ENCODE measurements around the gene VASH2.
"Not testable (repeated sequence)": the region's sequence is repeated elsewhere in the genome, so short reads cannot be mapped to it uniquely, and the experiment has no call there.

Gene VASH2

DNA sequence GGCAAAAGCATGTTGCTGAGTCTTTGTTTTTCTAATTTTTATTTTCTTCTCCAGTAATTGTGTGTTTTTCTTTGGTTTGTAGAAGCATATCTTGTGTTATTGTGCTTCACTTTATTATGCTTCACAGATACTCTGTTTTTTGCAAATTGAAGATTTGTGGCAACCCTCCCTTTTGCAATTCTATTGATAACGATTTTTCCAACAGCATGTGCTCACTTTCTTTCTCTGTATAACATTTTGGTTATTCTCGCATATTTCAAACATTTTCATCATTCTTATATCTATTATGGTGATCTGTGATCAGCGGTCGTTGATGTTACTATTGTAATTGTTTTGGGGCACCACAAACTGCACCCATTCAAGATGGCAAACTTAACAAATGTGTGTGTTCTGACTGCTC lies 69.1 kb downstream of the VASH2 start:
- peaks cover 7% of the 10 kb centered on the region for H3K79me2 ChIP-seq (ENCODE audit: insufficient read depth, low read length)
- no peaks in the 10 kb centered on the region for H3F3A ChIP-seq (ENCODE audit: insufficient read depth)
- no peaks in the 10 kb centered on the region for H3K9me2 ChIP-seq (replicated peaks; ENCODE audit: insufficient read depth, low read length)
- H3K27me3 ChIP-seq (ENCODE audit: low read length): no peaks in the 10 kb centered on the region
- H3K27ac ChIP-seq (ENCODE audit: low read depth, low read length): no peak overlapping the region
- H3K9ac ChIP-seq (ENCODE audit: low read length): no peak overlapping the region
- H4K20me1 ChIP-seq (ENCODE audit: low read depth, low read length): no peaks in the 10 kb centered on the region
- no peak overlapping the region for H3K4me2 ChIP-seq (ENCODE audit: low read depth, low read length, poor library complexity, severe bottlenecking)
- H3K36me3 ChIP-seq (ENCODE audit: low read length): no peaks in the 10 kb centered on the region
- TF ChIP-seq, protein P1, sequence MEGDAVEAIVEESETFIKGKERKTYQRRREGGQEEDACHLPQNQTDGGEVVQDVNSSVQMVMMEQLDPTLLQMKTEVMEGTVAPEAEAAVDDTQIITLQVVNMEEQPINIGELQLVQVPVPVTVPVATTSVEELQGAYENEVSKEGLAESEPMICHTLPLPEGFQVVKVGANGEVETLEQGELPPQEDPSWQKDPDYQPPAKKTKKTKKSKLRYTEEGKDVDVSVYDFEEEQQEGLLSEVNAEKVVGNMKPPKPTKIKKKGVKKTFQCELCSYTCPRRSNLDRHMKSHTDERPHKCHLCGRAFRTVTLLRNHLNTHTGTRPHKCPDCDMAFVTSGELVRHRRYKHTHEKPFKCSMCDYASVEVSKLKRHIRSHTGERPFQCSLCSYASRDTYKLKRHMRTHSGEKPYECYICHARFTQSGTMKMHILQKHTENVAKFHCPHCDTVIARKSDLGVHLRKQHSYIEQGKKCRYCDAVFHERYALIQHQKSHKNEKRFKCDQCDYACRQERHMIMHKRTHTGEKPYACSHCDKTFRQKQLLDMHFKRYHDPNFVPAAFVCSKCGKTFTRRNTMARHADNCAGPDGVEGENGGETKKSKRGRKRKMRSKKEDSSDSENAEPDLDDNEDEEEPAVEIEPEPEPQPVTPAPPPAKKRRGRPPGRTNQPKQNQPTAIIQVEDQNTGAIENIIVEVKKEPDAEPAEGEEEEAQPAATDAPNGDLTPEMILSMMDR (IDR thresholded peaks at IDR 0.05; ENCODE audit: insufficient read depth, low read length, poor library complexity, severe bottlenecking): no peak
- TF ChIP-seq EZH2phosphoT487 (conservative IDR thresholded peaks at IDR 0.05; ENCODE audit: low read length): no peak
- no peak overlapping the region for H2AFZ ChIP-seq (ENCODE audit: low read depth, low read length, severe bottlenecking)
- no peaks in the 10 kb centered on the region for H3K9me3 ChIP-seq (ENCODE audit: insufficient read depth, low read length)
- H3K4me3 ChIP-seq (ENCODE audit: insufficient read depth, low read length, poor library complexity, severe bottlenecking): no peak overlapping the region

DNA sequence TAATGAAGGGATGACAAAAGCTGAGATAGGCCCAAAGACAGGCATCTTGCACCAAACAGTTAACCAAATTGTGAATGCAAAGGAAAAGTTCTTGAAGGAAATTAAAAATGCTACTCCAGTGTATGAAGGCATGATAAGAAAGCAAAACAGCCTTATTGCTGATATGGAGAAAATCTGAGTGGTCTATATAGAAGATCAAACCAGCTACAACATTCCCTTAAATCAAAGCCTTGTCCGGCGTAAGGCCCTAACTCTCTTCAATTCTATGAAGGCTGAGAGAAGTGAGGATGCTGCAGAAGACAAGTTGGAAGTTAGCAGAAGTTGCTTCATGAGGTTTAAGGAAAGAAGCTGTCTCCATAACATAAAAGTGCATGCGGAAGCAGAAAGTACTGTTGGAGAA lies 69.7 kb downstream of the VASH2 start:
- Histone ChIP-seq H2AFZ (ENCODE audit: low read depth, low read length, severe bottlenecking) (no peak overlapping the region), H3K9ac (ENCODE audit: low read length) (no peak overlapping the region), H3F3A (ENCODE audit: insufficient read depth) (no peaks in the 10 kb centered on the region), H3K9me3 (ENCODE audit: insufficient read depth, low read length) (no peaks in the 10 kb centered on the region), H3K27me3 (ENCODE audit: low read length) (no peaks in the 10 kb centered on the region), H4K20me1 (ENCODE audit: low read depth, low read length) (no peaks in the 10 kb centered on the region), H3K4me2 (ENCODE audit: low read depth, low read length, poor library complexity, severe bottlenecking) (no peak overlapping the region), H3K79me2 (ENCODE audit: insufficient read depth, low read length) (peaks cover 2% of the 10 kb centered on the region), H3K4me3 (ENCODE audit: insufficient read depth, low read length, poor library complexity, severe bottlenecking) (no peak overlapping the region), H3K27ac (ENCODE audit: low read depth, low read length) (no peak overlapping the region), H3K36me3 (ENCODE audit: low read length) (no peaks in the 10 kb centered on the region), H3K9me2 (replicated peaks; ENCODE audit: insufficient read depth, low read length) (no peaks in the 10 kb centered on the region)
- TF ChIP-seq, protein P1 (IDR thresholded peaks at IDR 0.05; ENCODE audit: insufficient read depth, low read length, poor library complexity, severe bottlenecking): no peak
- no peak for TF ChIP-seq EZH2phosphoT487 (conservative IDR thresholded peaks at IDR 0.05; ENCODE audit: low read length)

DNA sequence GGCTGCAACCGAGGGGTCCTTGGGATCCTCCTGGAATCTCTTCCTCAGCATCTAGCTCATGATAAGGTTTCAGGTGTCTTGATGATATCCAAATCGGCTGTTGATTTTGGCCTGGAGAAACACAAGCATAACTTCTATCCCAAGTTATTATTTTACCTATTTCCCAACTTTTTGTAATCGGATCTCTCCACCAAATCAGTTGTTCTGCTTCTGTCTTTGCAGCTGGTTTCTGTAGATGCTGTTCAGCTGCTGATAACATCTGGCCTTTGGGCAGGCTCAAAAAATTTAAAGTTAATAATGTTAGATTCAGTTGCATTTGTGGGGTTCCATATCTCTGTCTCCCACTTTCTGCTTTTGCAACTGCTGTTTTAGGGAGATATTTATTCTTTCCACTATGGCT lies 76.7 kb downstream of the VASH2 start:
- not testable (repeated sequence) for H3K9me2 ChIP-seq (replicated peaks; ENCODE audit: insufficient read depth, low read length); H3K4me2 ChIP-seq (ENCODE audit: low read depth, low read length, poor library complexity, severe bottlenecking); H3K9ac ChIP-seq (ENCODE audit: low read length); H3K27ac ChIP-seq (ENCODE audit: low read depth, low read length); H3K79me2 ChIP-seq (ENCODE audit: insufficient read depth, low read length); H3F3A ChIP-seq (ENCODE audit: insufficient read depth); H3K36me3 ChIP-seq (ENCODE audit: low read length); H3K27me3 ChIP-seq (ENCODE audit: low read length); H2AFZ ChIP-seq (ENCODE audit: low read depth, low read length, severe bottlenecking); H4K20me1 ChIP-seq (ENCODE audit: low read depth, low read length); H3K4me3 ChIP-seq (ENCODE audit: insufficient read depth, low read length, poor library complexity, severe bottlenecking); H3K9me3 ChIP-seq (ENCODE audit: insufficient read depth, low read length)

- TF ChIP-seq, protein P1 (IDR thresholded peaks at IDR 0.05; ENCODE audit: insufficient read depth, low read length, poor library complexity, severe bottlenecking): no peak
- no peak for TF ChIP-seq EZH2phosphoT487 (conservative IDR thresholded peaks at IDR 0.05; ENCODE audit: low read length)
- H3K9me2 ChIP-seq (replicated peaks; ENCODE audit: insufficient read depth, low read length): no peaks in the 10 kb centered on the region
- no peaks in the 10 kb centered on the region for H3K9me3 ChIP-seq (ENCODE audit: insufficient read depth, low read length)
- H2AFZ ChIP-seq (ENCODE audit: low read depth, low read length, severe bottlenecking): no peak overlapping the region
- no peaks in the 10 kb centered on the region for H3K36me3 ChIP-seq (ENCODE audit: low read length)
- H3K79me2 ChIP-seq (ENCODE audit: insufficient read depth, low read length): no peaks in the 10 kb centered on the region
- H3F3A ChIP-seq (ENCODE audit: insufficient read depth): no peaks in the 10 kb centered on the region
- no peak overlapping the region for H3K4me2 ChIP-seq (ENCODE audit: low read depth, low read length, poor library complexity, severe bottlenecking)
- no peak overlapping the region for H3K27ac ChIP-seq (ENCODE audit: low read depth, low read length)
- H3K9ac ChIP-seq (ENCODE audit: low read length): no peak overlapping the region
- H3K27me3 ChIP-seq (ENCODE audit: low read length): no peaks in the 10 kb centered on the region
- H4K20me1 ChIP-seq (ENCODE audit: low read depth, low read length): no peaks in the 10 kb centered on the region
- H3K4me3 ChIP-seq (ENCODE audit: insufficient read depth, low read length, poor library complexity, severe bottlenecking): no peak overlapping the region
Observed at GRCh38 chr1:213032651-213033050, 82.3 kb downstream of the VASH2 start.
